ENCODE measurements around the gene C19orf47. TPM values are rescaled to one million over a fixed set of nuclear protein-coding genes. Genes with fewer than 3 reads are reported as not detected.

The C19orf47 gene
- total RNA-seq, 2 experiments from 2014 or later, result 17.5 to 18.0 TPM

- DNase-seq (no peak), ATAC-seq (no peak)
- Mint-ChIP-seq H3K4me3 (no peak overlapping the region), H3K27me3 (no peaks in the 10 kb centered on the region), H3K36me3 (ENCODE audit: low read depth) (peaks cover 4% of the 10 kb centered on the region), H3K4me1 (ENCODE audit: low read depth) (peaks cover 3% of the 10 kb centered on the region), H3K9me3 (no peaks in the 10 kb centered on the region), H3K27ac (no peak overlapping the region)
- ChIA-PET CTCF (interaction anchor here (0.6 to 2.0 kb wide), 2 partner anchors 8 to 156 kb away, joined by 3 to 8 read pairs; no protein-coding TSS in a partner anchor), POLR2A (interaction anchor here (1.2 kb wide), 1 partner anchor 107 kb away, joined by 3 read pairs; no protein-coding TSS in a partner anchor)
- intact Hi-C loops (cut with micrococcal nuclease), result no loop called here
- TF ChIP-seq CTCF (IDR thresholded peaks at IDR 0.05), result no peak
These were observed 34.8 kb downstream of the C19orf47 start for GRCh38 chr19:40313229-40313983.

GRCh38 chr19:40312533-40312932, 35.7 kb downstream of the C19orf47 start:
- no peak for ATAC-seq
- POLR2A ChIA-PET, result no interaction called here
- CTCF ChIA-PET, result no interaction called here
- Mint-ChIP-seq H3K9me3 (no peaks in the 10 kb centered on the region), H3K4me3 (no peak overlapping the region), H3K4me1 (ENCODE audit: low read depth) (peaks cover 3% of the 10 kb centered on the region), H3K36me3 (ENCODE audit: low read depth) (peaks cover 4% of the 10 kb centered on the region), H3K27me3 (no peaks in the 10 kb centered on the region), H3K27ac (no peak overlapping the region)
- DNase-seq, result peak; percentile 4
- intact Hi-C loops (cut with micrococcal nuclease), result no loop called here
- TF ChIP-seq CTCF (IDR thresholded peaks at IDR 0.05), result no peak

- Mint-ChIP-seq H3K27ac (no peak overlapping the region), H3K36me3 (ENCODE audit: low read depth) (no peaks in the 10 kb centered on the region), H3K4me1 (ENCODE audit: low read depth) (peaks cover 5% of the 10 kb centered on the region), H3K9me3 (no peaks in the 10 kb centered on the region), H3K27me3 (no peaks in the 10 kb centered on the region), H3K4me3 (no peak overlapping the region)
- intact Hi-C loops (cut with micrococcal nuclease), result loop anchor here (10.0 kb wide), 1 partner anchor 215 kb away; no protein-coding TSS in a partner anchor
- ATAC-seq (no peak), DNase-seq (no peak)
- ChIA-PET CTCF (interaction anchor here (0.9 to 1.1 kb wide), 2 partner anchors 156 to 325 kb away, joined by 4 read pairs; partner anchors contain the start of gene BLVRB), POLR2A (no interaction called here)
- TF ChIP-seq CTCF (IDR thresholded peaks at IDR 0.05), result no peak
These were observed 38.5 kb downstream of the C19orf47 start for GRCh38 chr19:40309666-40310065.

- no peaks in the 10 kb centered on the region for H3K27me3 Mint-ChIP-seq
- H3K4me3 Mint-ChIP-seq, result no peak overlapping the region
- H3K9me3 Mint-ChIP-seq, result no peaks in the 10 kb centered on the region
- TF ChIP-seq CTCF (IDR thresholded peaks at IDR 0.05), result peak; percentile 82
- CTCF ChIA-PET, result interaction anchor here (0.6 to 4.0 kb wide), 51 partner anchors 9 to 1549 kb away, joined by 3 to 28 read pairs (median 4); partner anchors contain the start of genes AKT2, BLVRB, PRX and SERTAD1
- peaks cover 2% of the 10 kb centered on the region for H3K4me1 Mint-ChIP-seq (ENCODE audit: low read depth)
- intact Hi-C loops (cut with micrococcal nuclease), result loop anchor here (10.0 kb wide), 1 partner anchor 219 kb away; no protein-coding TSS in a partner anchor
- POLR2A ChIA-PET, result interaction anchor here (0.6 to 0.9 kb wide), 3 partner anchors 14 to 161 kb away, joined by 3 read pairs; partner anchors contain the start of gene SPTBN4
- no peak overlapping the region for H3K27ac Mint-ChIP-seq
- no peaks in the 10 kb centered on the region for H3K36me3 Mint-ChIP-seq (ENCODE audit: low read depth)
- ATAC-seq, result peak; percentile 68
- peak; percentile 82 for DNase-seq
These were observed 42.8 kb downstream of the C19orf47 start for GRCh38 chr19:40305403-40305802.

- H3K4me3 Mint-ChIP-seq, result no peak overlapping the region
- no peaks in the 10 kb centered on the region for H3K27me3 Mint-ChIP-seq
- no peak for DNase-seq
- no peak overlapping the region for H3K27ac Mint-ChIP-seq
- ATAC-seq, result no peak
- POLR2A ChIA-PET, result no interaction called here
- peaks cover 2% of the 10 kb centered on the region for H3K4me1 Mint-ChIP-seq (ENCODE audit: low read depth)
- no peaks in the 10 kb centered on the region for H3K36me3 Mint-ChIP-seq (ENCODE audit: low read depth)
- TF ChIP-seq CTCF (IDR thresholded peaks at IDR 0.05), result no peak
- H3K9me3 Mint-ChIP-seq, result no peaks in the 10 kb centered on the region
- CTCF ChIA-PET, result interaction anchor here (1.0 to 4.0 kb wide), 13 partner anchors 10 to 294 kb away, joined by 3 to 28 read pairs (median 6); no protein-coding TSS in a partner anchor
- intact Hi-C loops (cut with micrococcal nuclease), result loop anchor here (10.0 kb wide), 1 partner anchor 220 kb away; no protein-coding TSS in a partner anchor
These were observed 43.9 kb downstream of the C19orf47 start for GRCh38 chr19:40304306-40304705.
